SU-DHL-6 (cell line): ENCODE measurements around the gene MGAM2.

ENCODE experiments used
- EZH2phosphoT487 ChIP-seq: fragments of 200-600 bp; sonication (generic), shearing (Covaris generic); conservative IDR thresholded peaks from 2 replicates; pipeline ENCODE4 v1.6.1; 2018; ENCODE audit warnings: mild to moderate bottlenecking, antibody characterized with exemption, low read length, moderate library complexity, mixed read lengths
- TF ChIP-seq, protein P1 (sequence below): fragments of 200-600 bp; sonication (generic); IDR thresholded peaks from one replicate; pipeline ENCODE4 v1.5.1; 2017; ENCODE audit warnings: antibody characterized with exemption, mild to moderate bottlenecking, low read length, moderate library complexity; ENCODE audit not compliant: insufficient read depth, poor library complexity, severe bottlenecking

DNA sequence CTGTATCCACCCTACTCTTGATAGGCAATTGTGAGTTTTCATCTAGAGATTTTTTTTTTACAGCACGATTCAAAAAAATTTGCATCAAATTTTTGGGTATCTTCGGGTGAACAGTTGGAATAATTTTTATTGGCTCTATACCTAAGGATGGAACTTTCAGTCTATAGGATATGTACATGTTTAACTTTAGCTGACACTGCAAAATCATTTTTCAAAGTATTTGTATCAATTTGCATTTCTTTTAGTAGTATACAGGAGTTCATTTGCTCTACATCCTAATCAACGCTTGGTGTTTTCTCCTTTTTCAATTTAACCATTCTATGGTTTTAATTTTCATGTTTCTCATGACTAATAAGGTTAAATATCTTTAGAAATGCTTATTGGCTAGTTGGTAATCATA is 11.7 kb downstream of the MGAM2 start:
- TF ChIP-seq, protein P1, sequence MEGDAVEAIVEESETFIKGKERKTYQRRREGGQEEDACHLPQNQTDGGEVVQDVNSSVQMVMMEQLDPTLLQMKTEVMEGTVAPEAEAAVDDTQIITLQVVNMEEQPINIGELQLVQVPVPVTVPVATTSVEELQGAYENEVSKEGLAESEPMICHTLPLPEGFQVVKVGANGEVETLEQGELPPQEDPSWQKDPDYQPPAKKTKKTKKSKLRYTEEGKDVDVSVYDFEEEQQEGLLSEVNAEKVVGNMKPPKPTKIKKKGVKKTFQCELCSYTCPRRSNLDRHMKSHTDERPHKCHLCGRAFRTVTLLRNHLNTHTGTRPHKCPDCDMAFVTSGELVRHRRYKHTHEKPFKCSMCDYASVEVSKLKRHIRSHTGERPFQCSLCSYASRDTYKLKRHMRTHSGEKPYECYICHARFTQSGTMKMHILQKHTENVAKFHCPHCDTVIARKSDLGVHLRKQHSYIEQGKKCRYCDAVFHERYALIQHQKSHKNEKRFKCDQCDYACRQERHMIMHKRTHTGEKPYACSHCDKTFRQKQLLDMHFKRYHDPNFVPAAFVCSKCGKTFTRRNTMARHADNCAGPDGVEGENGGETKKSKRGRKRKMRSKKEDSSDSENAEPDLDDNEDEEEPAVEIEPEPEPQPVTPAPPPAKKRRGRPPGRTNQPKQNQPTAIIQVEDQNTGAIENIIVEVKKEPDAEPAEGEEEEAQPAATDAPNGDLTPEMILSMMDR, result no peak
- no peak for TF ChIP-seq EZH2phosphoT487
